Ovary (tissue), 9 donors: ENCODE results near the gene SYT8. TPM values are rescaled to one million over a fixed set of nuclear protein-coding genes. Genes with fewer than 3 reads are reported as not detected.

Source experiments
- DNase-seq, 5 donors: peaks; one replicate each; pipeline ENCODE4 v3.0.0-alpha.2; 2019 to 2020
- H3K27ac ChIP-seq, 2 donors: fragments of 200-600 bp; one replicate each; pipeline versions ENCODE4 v1.5.1 to v1.8.0; 2019 to 2022
- H3K27me3 ChIP-seq: fragments of 200-600 bp; one replicate; pipeline ENCODE4 v1.8.0; 2022
- H3K36me3 ChIP-seq: fragments of 200-600 bp; sonication (generic); one replicate; pipeline ENCODE4 v1.5.1; 2019
- H3K4me1 ChIP-seq: one replicate; pipeline ENCODE4 v1.8.1; 2013; ENCODE audit warnings: mild to moderate bottlenecking, moderate library complexity; ENCODE audit not compliant: insufficient read depth
- H3K4me3 ChIP-seq: fragments of 200-600 bp; sonication (generic); one replicate; pipeline ENCODE4 v1.5.1; 2017
- H3K9me3 ChIP-seq, 2 donors: fragments of 200-600 bp in 1 of 2; sonication (generic) in 1 of 2; one replicate each; pipeline versions ENCODE4 v1.5.1 to v1.8.1; 2013 to 2019; ENCODE audit warnings: mild to moderate bottlenecking in 1 of 2, moderate library complexity in 1 of 2
- CTCF ChIP-seq, 3 donors: fragments of 450-650 bp in 2 of 3; fragments of 200-600 bp in 1 of 3; IDR thresholded peaks; one replicate each; pipeline versions ENCODE4 v1.5.1 to v1.8.0; 2016 to 2022; ENCODE audit warnings: antibody characterized with exemption in 3 of 3, mild to moderate bottlenecking in 1 of 3
- EP300 ChIP-seq: sonication (generic); formaldehyde crosslinking; IDR thresholded peaks from one replicate; pipeline ENCODE4 v1.6.1; 2017; ENCODE audit warnings: antibody characterized with exemption
- POLR2A ChIP-seq: fragments of 450-650 bp; IDR thresholded peaks from one replicate; pipeline ENCODE4 v1.6.1; 2017; ENCODE audit warnings: antibody characterized with exemption, mild to moderate bottlenecking, moderate library complexity
- WGBS, 3 donors: extraction: QIAGEN DNeasy Blood & Tissue Kit in 1 of 3; methylation state at CpG; one replicate each; pipeline versions ENCODE4 v1.1.5 to v1.1.7; 2013 to 2017; 5-methylcytosine and 5-hydroxymethylcytosine counted together
- intact Hi-C, 4 donors: fragments of 100-400 bp; cut with DNase I; formaldehyde crosslinking; loops; one replicate each; pipeline versions ENCODE4 v1.11.0 to v1.15.1; 2022 to 2023
- polyA plus RNA-seq, 2 donors: library from polyadenylated mRNA; stranded (reverse); fragments of 200-250 nt in 1 of 2; fragments of 350-450 nt in 1 of 2; fragmentation: Illumina TruSeq in 1 of 2; extraction: RNeasy Lipid Tissue Mini Kit (QIAGEN cat#74804) in 1 of 2; gene quantifications; one replicate each; pipeline ENCODE4 v1.2.3, GENCODE V29; 2013 to 2014
- total RNA-seq, 7 donors: library from RNA; depleted of rRNA in 2 of 7; stranded (reverse); fragments of >200 nt in 2 of 7; fragmentation: NEBNext Ultra II Directional in 3 of 7; extraction: Animal tissue kit (Norgen Biotek cat#: 25700) in 3 of 7; gene quantifications; one replicate each; pipeline versions ENCODE4 v1.1.0 to v1.2.4, GENCODE V29; 2016 to 2023
- donor health status: DM: no; HTN: no; CAD: no; lungs with moderate emphysema.
- donor health status: DM: no; HTN: no; CAD: no.
- donor health status: Bipolar disorder and iron deficiency.
- donor health status: DM: yes; HTN: yes; CAD: no.
- donor health status: DM: no; HTN: no; CAD: no.
- donor health status: DM: yes; HTN: yes; CAD: no.

Gene SYT8
- total and polyA plus RNA-seq, 9 donors, result 0.24 to 2.4 TPM; not detected in 7

- H3K27ac ChIP-seq, result no peak overlapping the region
- no peak for DNase-seq
Measured at GRCh38 chr11:1817000-1817399, 17.8 kb upstream of the SYT8 start.

GRCh38 chr11:1817511-1817910 is 17.3 kb upstream of the SYT8 start:
- intact Hi-C loops, result no loop called here
- no peak overlapping the region for H3K4me3 ChIP-seq
- 77 to 82% (median 80%) methylated on average over 1 of the region's 1 CpG for WGBS, 3 donors
- no peak overlapping the region for H3K27ac ChIP-seq
- H3K27me3 ChIP-seq, result no peaks in the 10 kb centered on the region
- H3K4me1 ChIP-seq, result no peaks in the 10 kb centered on the region
- no peak for DNase-seq
- no peak for TF ChIP-seq EP300
- no peaks in the 10 kb centered on the region for H3K36me3 ChIP-seq
- no peaks in the 10 kb centered on the region for H3K9me3 ChIP-seq

More at GRCh38 chr11:1817000-1817399, 17.8 kb upstream of the SYT8 start:
- Histone ChIP-seq H3K27me3 (no peaks in the 10 kb centered on the region), H3K36me3 (no peaks in the 10 kb centered on the region), H3K9me3 (peaks cover 0 to 3% of the 10 kb centered on the region in 2 donors), H3K4me3 (no peak overlapping the region), H3K4me1 (no peaks in the 10 kb centered on the region)
- intact Hi-C loops, result no loop called here
- TF ChIP-seq CTCF (IDR thresholded peaks at IDR 0.05) (no peak), EP300 (no peak), POLR2A (no peak)
- 68 to 75% (median 71%) methylated on average over 5 of the region's 5 CpGs for WGBS, 3 donors

GRCh38 chr11:1819074-1819473 is 15.7 kb upstream of the SYT8 start:
- intact Hi-C loops, result no loop called here
- TF ChIP-seq CTCF (IDR thresholded peaks at IDR 0.05) (no peak), EP300 (no peak)
- no peaks in the 10 kb centered on the region for H3K4me1 ChIP-seq
- DNase-seq, result no peak
- H3K36me3 ChIP-seq, result no peaks in the 10 kb centered on the region
- WGBS, 3 donors, result 56 to 91% (median 75%) methylated on average over 3 of the region's 3 CpGs
- H3K4me3 ChIP-seq, result no peak overlapping the region
- no peaks in the 10 kb centered on the region for H3K27me3 ChIP-seq
- no peak overlapping the region for H3K27ac ChIP-seq
- H3K9me3 ChIP-seq, result no peaks in the 10 kb centered on the region

GRCh38 chr11:1820463-1821325 is 14.1 kb upstream of the SYT8 start:
- Histone ChIP-seq H3K4me3 (no peak overlapping the region), H3K27me3 (no peaks in the 10 kb centered on the region), H3K36me3 (no peaks in the 10 kb centered on the region), H3K9me3 (no peaks in the 10 kb centered on the region), H3K27ac (no peak overlapping the region), H3K4me1 (no peaks in the 10 kb centered on the region)
- WGBS, 3 donors, result 65 to 67% (median 66%) methylated on average over 14 of the region's 14 CpGs
- no peak for DNase-seq
- TF ChIP-seq POLR2A (no peak), CTCF (IDR thresholded peaks at IDR 0.05) (no peak), EP300 (no peak)
- intact Hi-C loops, result no loop called here

- TF ChIP-seq EP300, result no peak
- no peak for TF ChIP-seq CTCF (IDR thresholded peaks at IDR 0.05)
- TF ChIP-seq POLR2A, result no peak
- H3K27me3 ChIP-seq, result no peaks in the 10 kb centered on the region
- no peaks in the 10 kb centered on the region for H3K9me3 ChIP-seq
- DNase-seq, result no peak
- H3K27ac ChIP-seq, result no peak overlapping the region
- intact Hi-C loops, result no loop called here
- H3K4me3 ChIP-seq, result no peak overlapping the region
- H3K4me1 ChIP-seq, result no peaks in the 10 kb centered on the region
- H3K36me3 ChIP-seq, result no peaks in the 10 kb centered on the region
Measured at GRCh38 chr11:1821562-1821961, 13.2 kb upstream of the SYT8 start.
